ENCODE results near the gene CACNA1G.

- no peak for TF ChIP-seq CTCF (IDR thresholded peaks at IDR 0.05; ENCODE audit: borderline replicate concordance, extremely low read depth, low read length, poor library complexity, severe bottlenecking)
- no peak for TF ChIP-seq EZH2 (IDR thresholded peaks at IDR 0.05; ENCODE audit: borderline replicate concordance, low read depth, low read length, severe bottlenecking)
Measured at GRCh38 chr17:50611634-50612033, 51.1 kb downstream of the CACNA1G start.
